WTC11 (cell line): ENCODE data around the gene SLC34A1. TPM values are rescaled to one million over a fixed set of nuclear protein-coding genes. Genes with fewer than 3 reads are reported as not detected.
A peak's percentile ranks its signal among the peaks of the same experiment; 100 is the strongest.

ENCODE experiments used
- ATAC-seq: fragments of 200-7000 bp; cut with Tn5 transposase; 2 replicates; pipeline ENCODE4 v1.10.0; 2021; ENCODE audit warnings: mild to moderate bottlenecking, moderate library complexity
- CTCF ChIA-PET: fragments of 300-600 bp; sonication (Branson Sonifier 250); formaldehyde crosslinking; loops from one replicate; lab custom pipeline; 2021; ENCODE audit warnings: antibody characterized with exemption; lab: Charles Lee
- POLR2A ChIA-PET: fragments of 350-600 bp; sonication (Branson Sonifier 250); formaldehyde crosslinking; loops from one replicate; lab custom pipeline; 2021; ENCODE audit warnings: antibody characterized with exemption; lab: Charles Lee
- DNase-seq: peaks from one replicate; pipeline ENCODE4 v3.0.0; 2021; ENCODE audit warnings: low spot score
- H3K27ac Mint-ChIP-seq: 2 replicates; pipeline ENCODE4 v1.8.0; 2021; ENCODE audit warnings: mixed read lengths
- H3K27me3 Mint-ChIP-seq: 2 replicates; pipeline ENCODE4 v1.8.0; 2021; ENCODE audit warnings: low read depth, mild to moderate bottlenecking, moderate library complexity, mixed read lengths
- H3K36me3 Mint-ChIP-seq: 2 replicates; pipeline ENCODE4 v1.8.0; 2021; ENCODE audit warnings: mixed read lengths
- H3K4me1 Mint-ChIP-seq: 2 replicates; pipeline ENCODE4 v1.8.0; 2022; ENCODE audit warnings: mixed read lengths
- H3K4me3 Mint-ChIP-seq: 2 replicates; pipeline ENCODE4 v1.8.0; 2021; ENCODE audit warnings: mild to moderate bottlenecking, moderate library complexity, mixed read lengths
- H3K9me3 Mint-ChIP-seq: 2 replicates; pipeline ENCODE4 v1.8.0; 2021; ENCODE audit warnings: mixed read lengths
- CDX4 ChIP-seq: fragments of 250-450 bp; sonication (Bioruptor Pico); IDR thresholded peaks from 2 replicates; pipeline ENCODE4 v1.9.0; 2021; ENCODE audit warnings: moderate library complexity, mild to moderate bottlenecking, inconsistent platforms, borderline replicate concordance
- CTCF ChIP-seq: fragments of 200-600 bp; IDR thresholded peaks from 2 replicates; pipeline ENCODE4 v1.8.0; 2022; ENCODE audit warnings: antibody characterized with exemption
- ELF4 ChIP-seq: sonication (generic); formaldehyde crosslinking; IDR thresholded peaks from 2 replicates; pipeline ENCODE4 v1.8.1; 2022; ENCODE audit warnings: low read depth, mild to moderate bottlenecking, moderate library complexity, missing genetic modification reagents
- FOXP1 ChIP-seq: sonication (generic); formaldehyde crosslinking; IDR thresholded peaks from 2 replicates; pipeline ENCODE4 v1.8.0; 2022; ENCODE audit warnings: missing genetic modification reagents, mild to moderate bottlenecking, moderate library complexity, borderline replicate concordance
- GABPB1 ChIP-seq: sonication (generic); formaldehyde crosslinking; IDR thresholded peaks from 2 replicates; pipeline ENCODE4 v1.8.1; 2023; ENCODE audit warnings: mild to moderate bottlenecking, missing genetic modification reagents
- JAZF1 ChIP-seq: fragments of 250-450 bp; sonication (Bioruptor Pico); IDR thresholded peaks from 2 replicates; pipeline ENCODE4 v1.9.0; 2021; ENCODE audit warnings: moderate library complexity, mild to moderate bottlenecking, inconsistent platforms
- KAT7 ChIP-seq: sonication (generic); formaldehyde crosslinking; IDR thresholded peaks from 2 replicates; pipeline ENCODE4 v1.8.1; 2023; ENCODE audit warnings: missing genetic modification reagents, mild to moderate bottlenecking, borderline replicate concordance
- NFE2L1 ChIP-seq: sonication (generic); formaldehyde crosslinking; IDR thresholded peaks from 2 replicates; pipeline ENCODE4 v1.8.1; 2023; ENCODE audit warnings: missing genetic modification reagents
- RELA ChIP-seq: sonication (generic); formaldehyde crosslinking; IDR thresholded peaks from 2 replicates; pipeline ENCODE4 v1.8.1; 2022; ENCODE audit warnings: missing genetic modification reagents, mild to moderate bottlenecking, borderline replicate concordance
- SMAD4 ChIP-seq: sonication (generic); formaldehyde crosslinking; IDR thresholded peaks from 2 replicates; pipeline ENCODE4 v1.8.0; 2022; ENCODE audit warnings: mild to moderate bottlenecking, missing genetic modification reagents
- SOX15 ChIP-seq: fragments of 250-450 bp; sonication (Bioruptor Pico); IDR thresholded peaks from 2 replicates; pipeline ENCODE4 v1.9.0; 2021; ENCODE audit warnings: mild to moderate bottlenecking
- SP1 ChIP-seq: sonication (generic); formaldehyde crosslinking; conservative IDR thresholded peaks from 2 replicates; pipeline ENCODE4 v1.8.1; 2022; ENCODE audit warnings: missing genetic modification reagents
- TEAD1 ChIP-seq: sonication (generic); formaldehyde crosslinking; IDR thresholded peaks from 2 replicates; pipeline ENCODE4 v1.8.0; 2022; ENCODE audit warnings: mild to moderate bottlenecking, missing genetic modification reagents
- TP53 ChIP-seq: sonication (generic); formaldehyde crosslinking; IDR thresholded peaks from 2 replicates; pipeline ENCODE4 v1.8.1; 2023; ENCODE audit warnings: mild to moderate bottlenecking, missing genetic modification reagents
- USF2 ChIP-seq: sonication (generic); formaldehyde crosslinking; IDR thresholded peaks from 2 replicates; pipeline ENCODE4 v1.8.1; 2023; ENCODE audit warnings: mild to moderate bottlenecking, missing genetic modification reagents, moderate library complexity
- ZNF232 ChIP-seq: sonication (generic); formaldehyde crosslinking; IDR thresholded peaks from 2 replicates; pipeline ENCODE4 v1.8.0; 2022; ENCODE audit warnings: mild to moderate bottlenecking, missing genetic modification reagents
- total RNA-seq: library from RNA; stranded (reverse); gene quantifications from 3 replicates; pipeline ENCODE4 v1.2.3, GENCODE V29; 2021

Gene SLC34A1
- total RNA-seq, 1 experiment from 2014 or later, result not detected

- TF ChIP-seq CDX4 (CRISPR knock-in tag), result no peak
- peak; percentile 90 for TF ChIP-seq FOXP1
Observed at GRCh38 chr5:177367323-177367848, 16.8 kb upstream of the SLC34A1 start (continued).

- POLR2A ChIA-PET, result interaction anchor here (1.3 to 1.4 kb wide), 2 partner anchors 34 to 129 kb away, joined by 4 read pairs; partner anchors contain the start of gene PDLIM7
- no peak for DNase-seq
- Mint-ChIP-seq H3K4me3 (peak overlapping the region; percentile 88), H3K27ac (no peak overlapping the region), H3K4me1 (peaks cover 59% of the 10 kb centered on the region), H3K27me3 (peaks cover 8% of the 10 kb centered on the region), H3K36me3 (peaks cover 13% of the 10 kb centered on the region), H3K9me3 (no peaks in the 10 kb centered on the region)
- no peak for TF ChIP-seq CTCF
- TF ChIP-seq, all 79 proteins: peak for 0
- ATAC-seq, result no peak
- CTCF ChIA-PET, result interaction anchor here (0.6 to 13.2 kb wide), 29 partner anchors 8 to 253 kb away, joined by 3 to 216 read pairs (median 13); partner anchors contain the start of genes LMAN2, MXD3, PFN3 and PRELID1
Observed at GRCh38 chr5:177367981-177368868, 16.0 kb upstream of the SLC34A1 start.

- Mint-ChIP-seq H3K9me3 (no peaks in the 10 kb centered on the region), H3K27me3 (peaks cover 8% of the 10 kb centered on the region), H3K27ac (peak overlapping the region; percentile 86), H3K36me3 (peaks cover 13% of the 10 kb centered on the region), H3K4me3 (peak overlapping the region; percentile 88), H3K4me1 (peaks cover 61% of the 10 kb centered on the region)
- peak; percentile 58 for DNase-seq
- ChIA-PET CTCF (interaction anchor here (0.6 to 13.2 kb wide), 22 partner anchors 9 to 128 kb away, joined by 3 to 216 read pairs (median 10); partner anchors contain the start of genes LMAN2, MXD3, PDLIM7 and PFN3), POLR2A (interaction anchor here (1.4 to 1.8 kb wide), 3 partner anchors 57 to 128 kb away, joined by 4 to 9 read pairs (median 8); partner anchors contain the start of genes GRK6, MXD3 and PDLIM7)
- no peak for TF ChIP-seq ZNF232 (CRISPR knock-in tag)
- TF ChIP-seq CTCF, result peak; percentile 35; the same call in 1 of the 2 replicates
- no peak for ATAC-seq
Observed at GRCh38 chr5:177368869-177369644, 15.2 kb upstream of the SLC34A1 start.

- H3K36me3 Mint-ChIP-seq, result peaks cover 13% of the 10 kb centered on the region
- ChIA-PET POLR2A (interaction anchor here (0.5 to 1.8 kb wide), 10 partner anchors 18 to 168 kb away, joined by 3 to 9 read pairs (median 4); partner anchors contain the start of genes GRK6, LMAN2, MXD3 and PDLIM7), CTCF (interaction anchor here (0.6 to 13.2 kb wide), 50 partner anchors 7 to 348 kb away, joined by 3 to 216 read pairs (median 6); partner anchors contain the start of genes F12, FGFR4, GRK6 and LMAN2)
- H3K4me3 Mint-ChIP-seq, result peak overlapping the region; percentile 88
- no peaks in the 10 kb centered on the region for H3K9me3 Mint-ChIP-seq
- peaks cover 5% of the 10 kb centered on the region for H3K27me3 Mint-ChIP-seq
- H3K4me1 Mint-ChIP-seq, result peaks cover 60% of the 10 kb centered on the region
- H3K27ac Mint-ChIP-seq, result peak overlapping the region; percentile 86
- ATAC-seq, result no peak
- DNase-seq, result no peak
- TF ChIP-seq NFE2L1 (CRISPR knock-in tag) (no peak), RELA (no peak), SP1 (CRISPR knock-in tag) (no peak), ELF4 (CRISPR knock-in tag) (no peak), CDX4 (CRISPR knock-in tag) (no peak), KAT7 (CRISPR knock-in tag) (no peak), GABPB1 (CRISPR knock-in tag) (no peak), TEAD1 (CRISPR knock-in tag) (no peak), TP53 (CRISPR knock-in tag) (no peak), USF2 (CRISPR knock-in tag) (no peak), JAZF1 (CRISPR knock-in tag) (no peak), SOX15 (CRISPR knock-in tag) (no peak), SMAD4 (no peak)
Observed at GRCh38 chr5:177369645-177370440, 14.4 kb upstream of the SLC34A1 start.
